HepG2 (cell line): ENCODE results near the gene DLG4. TPM values are rescaled to one million over a fixed set of nuclear protein-coding genes. Genes with fewer than 3 reads are reported as not detected.

ENCODE experiments used
- ATAC-seq: fragments of 200-7000 bp; cut with Tn5 transposase; 3 replicates; pipeline ENCODE4 v1.9.1; 2020; ENCODE audit warnings: mild to moderate bottlenecking, moderate library complexity
- BruUV-seq: library from RNA; stranded (reverse); fragments of 400-500 nt; replicated peaks from 2 replicates; lab custom pipeline; 2021; lab: Mats Ljungman, UMichigan
- CTCF ChIA-PET: fragments of 300-600 bp; formaldehyde crosslinking; extraction: SDS; loops from one replicate; lab custom pipeline; 2021; ENCODE audit warnings: low total read pairs, inconsistent platforms, low intra/inter-chr PET ratio; lab: Yijun Ruan, JAX
- POLR2A ChIA-PET: fragments of 350-600 bp; sonication (Branson Sonifier 250); formaldehyde crosslinking; loops from one replicate; lab custom pipeline; 2020; ENCODE audit warnings: antibody characterized with exemption, inconsistent platforms; lab: Yijun Ruan, JAX
- DNase-seq: peaks from one replicate; pipeline ENCODE4 v3.0.0-alpha.2; 2015; ENCODE audit warnings: low spot score
- FAIRE-seq: peaks from 3 replicates; lab custom pipeline; 2011; peaks lifted over from hg19 to GRCh38; lab: Jason Lieb, UNC
- H2AFZ ChIP-seq: one replicate; pipeline ENCODE4 v1.6.1; 2011; ENCODE audit warnings: low read length, inconsistent platforms
- H3K27ac ChIP-seq: fragments of 300-600 bp; 3 replicates; pipeline ENCODE4 v1.8.0; 2011; ENCODE audit warnings: mixed run types, mild to moderate bottlenecking, mixed read lengths, low read length, inconsistent platforms; ENCODE audit not compliant: insufficient read depth; ENCODE audit errors: extremely low read length
- H3K27me3 ChIP-seq, 2 experiments: fragments of 200-600 bp in 1 of 2; 2 replicates in 1 of 2; 3 replicates in 1 of 2; pipeline versions ENCODE4 v1.6.0 to v1.8.0; 2011; ENCODE audit warnings: low read length in 2 of 2, mild to moderate bottlenecking in 2 of 2, moderate library complexity in 2 of 2, inconsistent platforms in 1 of 2; ENCODE audit not compliant: insufficient read depth in 2 of 2, control insufficient read depth in 1 of 2
- H3K36me3 ChIP-seq, 2 experiments: fragments of 200-600 bp in 1 of 2; replicated peaks in 1 of 2; 2 replicates in 1 of 2; 3 replicates in 1 of 2; pipeline versions ENCODE4 v1.5.1 to v1.8.0; 2011; ENCODE audit warnings: low read length in 2 of 2, inconsistent platforms in 1 of 2; ENCODE audit not compliant: insufficient read depth in 2 of 2, control insufficient read depth in 1 of 2
- H3K4me1 ChIP-seq: 2 replicates; pipeline ENCODE4 v1.5.1; 2012; ENCODE audit warnings: low read length, inconsistent platforms; ENCODE audit not compliant: insufficient read depth
- H3K4me2 ChIP-seq: 2 replicates; pipeline ENCODE4 v1.6.0; 2011; ENCODE audit warnings: low read depth, low read length, inconsistent platforms
- H3K4me3 ChIP-seq, 3 experiments: fragments of 200-600 bp in 1 of 3; sonication (generic), shearing (Covaris generic) in 1 of 3; replicated peaks in 1 of 3; 2 replicates each; pipeline ENCODE4 v1.5.1; 2011 to 2016; ENCODE audit warnings: low read length in 3 of 3, inconsistent platforms in 2 of 3, low read depth in 2 of 3, mild to moderate bottlenecking in 2 of 3, control low read depth in 1 of 3, mixed read lengths in 1 of 3; ENCODE audit not compliant: insufficient read depth in 1 of 3
- H3K79me2 ChIP-seq: one replicate; pipeline ENCODE4 v1.6.1; 2011; ENCODE audit warnings: low read length, inconsistent platforms; ENCODE audit not compliant: insufficient read depth
- H3K9ac ChIP-seq: 2 replicates; pipeline ENCODE4 v1.6.0; 2011; ENCODE audit warnings: mild to moderate bottlenecking, low read depth, low read length, inconsistent platforms; ENCODE audit not compliant: insufficient read depth
- H3K9me3 ChIP-seq: 2 replicates; pipeline ENCODE4 v1.5.1; 2012; ENCODE audit warnings: mild to moderate bottlenecking, low read length
- H4K20me1 ChIP-seq: 2 replicates; pipeline ENCODE4 v1.6.0; 2011; ENCODE audit warnings: inconsistent platforms, mild to moderate bottlenecking, low read length, moderate library complexity; ENCODE audit not compliant: insufficient read depth
- CENPT ChIP-seq: sonication (generic); formaldehyde crosslinking; IDR thresholded peaks from 2 replicates; pipeline ENCODE4 v1.8.0; 2022; ENCODE audit warnings: low read depth, mild to moderate bottlenecking, moderate library complexity, missing genetic modification reagents
- CTCF ChIP-seq: sonication (generic); formaldehyde crosslinking; IDR thresholded peaks from 2 replicates; pipeline ENCODE4 v1.5.0; 2020; ENCODE audit warnings: mild to moderate bottlenecking, missing genetic modification reagents, moderate library complexity
- FOXO1 ChIP-seq: sonication (generic); formaldehyde crosslinking; IDR thresholded peaks from 2 replicates; pipeline ENCODE4 v1.4.0; 2020; ENCODE audit warnings: missing genetic modification reagents
- HNRNPK ChIP-seq: fragments of 200-400 bp; formaldehyde crosslinking; IDR thresholded peaks from 2 replicates; pipeline ENCODE4 v1.6.1; 2018; ENCODE audit warnings: low read length, low read depth, moderate library complexity, mild to moderate bottlenecking; ENCODE audit not compliant: poor library complexity, severe bottlenecking
- KAT7 ChIP-seq: IDR thresholded peaks from 2 replicates; pipeline ENCODE4 v1.6.1; 2018; ENCODE audit warnings: borderline replicate concordance, missing compliant biosample characterization
- MEIS1 ChIP-seq: sonication (generic); formaldehyde crosslinking; IDR thresholded peaks from 2 replicates; pipeline ENCODE4 v1.9.0; 2021; ENCODE audit warnings: mild to moderate bottlenecking, missing genetic modification reagents, moderate library complexity, borderline replicate concordance
- MTA3 ChIP-seq: sonication (generic); formaldehyde crosslinking; IDR thresholded peaks from 2 replicates; pipeline ENCODE4 v1.4.0; 2020; ENCODE audit warnings: missing genetic modification reagents
- TARDBP ChIP-seq: sonication (generic); formaldehyde crosslinking; IDR thresholded peaks from 2 replicates; pipeline ENCODE4 v1.8.0; 2022; ENCODE audit warnings: mild to moderate bottlenecking, missing genetic modification reagents
- YEATS2 ChIP-seq: sonication (generic); formaldehyde crosslinking; IDR thresholded peaks from 2 replicates; pipeline ENCODE4 v1.4.0; 2020; ENCODE audit warnings: missing genetic modification reagents, borderline replicate concordance
- YEATS4 ChIP-seq: sonication (generic); formaldehyde crosslinking; IDR thresholded peaks from 2 replicates; pipeline ENCODE4 v1.4.0; 2020; ENCODE audit warnings: missing genetic modification reagents, borderline replicate concordance
- ZNF124 ChIP-seq: sonication (generic); formaldehyde crosslinking; IDR thresholded peaks from 2 replicates; pipeline ENCODE4 v1.4.0; 2020; ENCODE audit warnings: missing genetic modification reagents
- ZNF614 ChIP-seq: IDR thresholded peaks from 2 replicates; pipeline ENCODE4 v1.6.1; 2018; ENCODE audit warnings: missing biosample characterization, missing genetic modification reagents, inconsistent platforms, borderline replicate concordance
- ZNF710 ChIP-seq: sonication (generic); formaldehyde crosslinking; IDR thresholded peaks from 2 replicates; pipeline ENCODE4 v1.5.0; 2020; ENCODE audit warnings: mild to moderate bottlenecking, missing genetic modification reagents, borderline replicate concordance
- ZNF839 ChIP-seq: sonication (generic); formaldehyde crosslinking; IDR thresholded peaks from 2 replicates; pipeline ENCODE4 v1.4.0; 2020; ENCODE audit warnings: missing genetic modification reagents, mild to moderate bottlenecking, borderline replicate concordance
- WGBS: methylation state at CpG from one replicate; pipeline ENCODE4 v1.1.6; 2017; ENCODE audit warnings: low lambda C conversion rate; 5-methylcytosine and 5-hydroxymethylcytosine counted together
- in situ Hi-C: cut with HindIII; loops from 2 replicates; pipeline ENCODE4 v1.10.0; 2017; ENCODE audit warnings: low pct_unique_long_range_greater_than_20kb; ENCODE audit not compliant: extremely low pct_ligation_motif_present
- intact Hi-C: fragments of 100-400 bp; cut with micrococcal nuclease; formaldehyde crosslinking; loops from one replicate; pipeline ENCODE4 v1.10.0; 2022; ENCODE audit not compliant: unreplicated experiment
- polyA plus RNA-seq, 8 experiments: library from polyadenylated mRNA; depleted of rRNA in 3 of 8; stranded (reverse) in 7 of 8; unstranded in 1 of 8; fragments of >200 nt; fragmentation: Illumina TruSeq in 4 of 8; extraction: Trizol in 4 of 8; gene quantifications; 2 replicates each; pipeline versions ENCODE4 v1.2.1 to v1.2.3, GENCODE V29; 2011 to 2016; ENCODE audit warnings: low read depth in 4 of 8, missing spikeins in 1 of 8, mixed read lengths in 1 of 8; ENCODE audit not compliant: insufficient read depth in 1 of 8
- total RNA-seq, 5 experiments: library from RNA; depleted of rRNA; stranded (reverse); fragments of >200 nt; fragmentation: Illumina TruSeq; extraction: Trizol; gene quantifications; 2 replicates each; pipeline ENCODE4 v1.2.3, GENCODE V29; 2016; ENCODE audit warnings: low read depth in 1 of 5

The DLG4 gene
- total and polyA plus RNA-seq, 2 of the 13 experiments (the other 11 are each of a cell fraction or from before 2014, with no cell fraction given) = 0.71 to 4.3 TPM

GRCh38 chr17:7196651-7197401, 22.8 kb downstream of the DLG4 start:
- intact Hi-C loops (no loop called here), in situ Hi-C loops (no loop called here)
- no peak overlapping the region for H2AFZ ChIP-seq
- POLR2A ChIA-PET = no interaction called here
- no peak overlapping the region for H3K4me2 ChIP-seq
- ATAC-seq = no peak
- CTCF ChIA-PET = no interaction called here
- H3K36me3 ChIP-seq = no peaks in the 10 kb centered on the region
- H3K4me3 ChIP-seq = no peak overlapping the region
- 84% methylated on average over 21 of the region's 22 CpGs for WGBS
- TF ChIP-seq YEATS2 (no peak), YEATS4 (no peak), TARDBP (CRISPR knock-in tag) (no peak), KAT7 (CRISPR knock-in tag) (no peak)
- no peak overlapping the region for H3K27ac ChIP-seq
- FAIRE-seq = no peak
- no peaks in the 10 kb centered on the region for H4K20me1 ChIP-seq
- no peaks in the 10 kb centered on the region for H3K27me3 ChIP-seq
- no peaks in the 10 kb centered on the region for H3K9me3 ChIP-seq
- H3K4me1 ChIP-seq = peaks cover 3% of the 10 kb centered on the region
- no TSS peak for BruUV-seq
- H3K9ac ChIP-seq = no peak overlapping the region
- no peak for DNase-seq
- no peaks in the 10 kb centered on the region for H3K79me2 ChIP-seq

- Histone ChIP-seq H3K36me3 (no peaks in the 10 kb centered on the region), H3K27ac (no peak overlapping the region), H4K20me1 (no peaks in the 10 kb centered on the region), H3K4me1 (peaks cover 12% of the 10 kb centered on the region), H3K9me3 (no peaks in the 10 kb centered on the region), H3K79me2 (no peaks in the 10 kb centered on the region), H2AFZ (no peak overlapping the region), H3K4me2 (no peak overlapping the region), H3K27me3 (no peaks in the 10 kb centered on the region), H3K9ac (no peak overlapping the region), H3K4me3 (no peak overlapping the region)
- BruUV-seq = no TSS peak
- ATAC-seq (no peak), FAIRE-seq (no peak), DNase-seq (no peak)
- intact Hi-C loops = no loop called here
- 89% methylated on average over 5 of the region's 12 CpGs for WGBS
- CTCF ChIA-PET = no interaction called here
- POLR2A ChIA-PET = no interaction called here
- in situ Hi-C loops = no loop called here
- no peak for TF ChIP-seq MTA3 (CRISPR knock-in tag)
- no peak for TF ChIP-seq CENPT (CRISPR knock-in tag)
- TF ChIP-seq HNRNPK = no peak
- TF ChIP-seq CTCF (CRISPR knock-in tag) = no peak
- TF ChIP-seq ZNF839 (CRISPR knock-in tag) = no peak
- TF ChIP-seq ZNF124 (CRISPR knock-in tag) = no peak
- no peak for TF ChIP-seq ZNF710
- TF ChIP-seq MEIS1 (CRISPR knock-in tag) = no peak
- TF ChIP-seq ZNF614 = no peak
- no peak for TF ChIP-seq FOXO1 (CRISPR knock-in tag)
These were observed 23.7 kb downstream of the DLG4 start for GRCh38 chr17:7195971-7196370.
